IPS-20b (cell line): ENCODE measurements around the gene ST6GAL1.
"Not testable (repeated sequence)": the region's sequence is repeated elsewhere in the genome, so short reads cannot be mapped to it uniquely, and the experiment has no call there.

Experiments
- H3K27ac ChIP-seq: one replicate; pipeline ENCODE4 v1.5.1; 2013; ENCODE audit warnings: low read length
- H3K27me3 ChIP-seq: 2 replicates; pipeline ENCODE4 v1.6.1; 2013; ENCODE audit warnings: mild to moderate bottlenecking, low read length, inconsistent platforms; ENCODE audit not compliant: insufficient read depth
- H3K36me3 ChIP-seq: 2 replicates; pipeline ENCODE4 v1.6.1; 2013; ENCODE audit warnings: low read depth, mild to moderate bottlenecking, inconsistent platforms, low read length, moderate library complexity; ENCODE audit not compliant: insufficient read depth
- H3K4me1 ChIP-seq: 2 replicates; pipeline ENCODE4 v1.6.1; 2013; ENCODE audit warnings: mild to moderate bottlenecking, control low read depth, inconsistent platforms, low read length, moderate library complexity; ENCODE audit not compliant: insufficient read depth
- H3K4me3 ChIP-seq: 2 replicates; pipeline ENCODE4 v1.5.1; 2013; ENCODE audit warnings: mild to moderate bottlenecking, low read length, inconsistent platforms
- H3K9ac ChIP-seq: 2 replicates; pipeline ENCODE4 v1.6.1; 2013; ENCODE audit warnings: low read depth, mild to moderate bottlenecking, inconsistent platforms, low read length, moderate library complexity
- H3K9me3 ChIP-seq: 2 replicates; pipeline ENCODE4 v1.6.1; 2013; ENCODE audit warnings: mild to moderate bottlenecking, low read depth, low read length, inconsistent platforms; ENCODE audit not compliant: insufficient read depth

The ST6GAL1 gene

DNA sequence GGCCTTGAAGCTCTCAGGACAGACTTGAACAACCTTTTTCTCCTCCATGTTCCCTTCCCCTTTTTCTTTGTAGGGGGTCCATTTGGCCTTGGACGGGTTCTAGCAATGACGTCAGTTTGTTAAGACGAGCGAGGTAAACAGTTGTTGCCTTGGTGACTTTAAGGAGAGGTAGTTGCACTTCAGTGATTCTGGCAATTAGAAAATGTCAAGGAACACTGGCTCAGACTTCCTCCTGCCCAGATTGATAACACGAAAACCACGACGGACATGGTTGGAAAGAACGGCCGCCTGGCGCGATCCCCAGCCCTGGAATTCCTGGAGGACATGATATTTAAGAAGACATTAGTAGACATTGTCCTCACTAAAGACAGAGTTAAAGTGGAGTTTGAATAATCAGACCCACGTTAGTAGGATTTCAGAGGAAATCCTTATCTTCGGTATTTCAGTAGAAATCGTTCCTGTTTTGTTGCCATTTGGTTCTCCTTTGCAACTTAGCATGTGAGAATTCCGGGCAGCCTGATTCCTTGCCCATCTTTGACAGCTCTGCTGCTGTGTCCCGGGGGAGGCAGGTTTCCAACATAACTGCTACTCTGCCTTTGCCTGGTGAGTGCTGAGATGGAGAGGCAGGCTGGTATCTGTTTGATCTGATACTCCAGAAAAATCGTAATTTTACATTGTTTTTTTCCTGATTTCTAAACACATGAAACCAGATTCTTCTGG, 87.3 kb downstream of the ST6GAL1 start:
- H3K4me3 ChIP-seq = no peak overlapping the region
- H3K9me3 ChIP-seq = no peaks in the 10 kb centered on the region
- no peak overlapping the region for H3K9ac ChIP-seq
- H3K27ac ChIP-seq = no peak overlapping the region
- H3K36me3 ChIP-seq = peaks cover 26% of the 10 kb centered on the region
- no peaks in the 10 kb centered on the region for H3K27me3 ChIP-seq
- H3K4me1 ChIP-seq = no peaks in the 10 kb centered on the region

DNA sequence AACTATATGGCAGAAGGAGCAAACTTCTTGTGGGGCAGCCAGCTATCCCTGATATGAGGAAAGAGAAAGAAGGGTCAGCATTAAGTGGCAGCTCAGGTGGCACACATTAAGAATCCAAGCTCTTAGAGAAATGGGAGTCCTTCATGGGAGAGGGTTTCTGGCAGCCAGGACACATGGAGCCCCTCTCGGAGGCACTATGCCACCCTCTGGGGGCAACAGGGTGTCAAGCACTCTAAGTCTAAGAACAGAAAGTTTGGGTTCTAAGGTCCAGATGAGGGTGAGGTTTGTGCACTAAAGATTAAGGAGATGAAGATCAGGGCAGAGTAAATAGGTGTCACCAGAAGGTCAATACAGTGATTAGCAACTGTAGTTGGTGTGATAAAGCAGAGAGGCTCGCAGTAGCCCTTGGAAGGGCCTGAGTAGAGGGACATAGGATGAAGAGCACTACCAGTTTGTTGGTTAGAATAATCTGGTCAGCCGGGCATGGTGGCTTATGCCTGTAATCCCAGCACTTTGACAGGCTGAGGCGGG, 89.3 kb downstream of the ST6GAL1 start:
- peaks cover 15% of the 10 kb centered on the region; the same call in 1 of the 2 replicates for H3K36me3 ChIP-seq
- H3K9ac ChIP-seq = no peak overlapping the region
- no peaks in the 10 kb centered on the region for H3K27me3 ChIP-seq
- H3K4me1 ChIP-seq = no peaks in the 10 kb centered on the region
- no peak overlapping the region for H3K27ac ChIP-seq
- no peaks in the 10 kb centered on the region for H3K9me3 ChIP-seq
- H3K4me3 ChIP-seq = no peak overlapping the region

DNA sequence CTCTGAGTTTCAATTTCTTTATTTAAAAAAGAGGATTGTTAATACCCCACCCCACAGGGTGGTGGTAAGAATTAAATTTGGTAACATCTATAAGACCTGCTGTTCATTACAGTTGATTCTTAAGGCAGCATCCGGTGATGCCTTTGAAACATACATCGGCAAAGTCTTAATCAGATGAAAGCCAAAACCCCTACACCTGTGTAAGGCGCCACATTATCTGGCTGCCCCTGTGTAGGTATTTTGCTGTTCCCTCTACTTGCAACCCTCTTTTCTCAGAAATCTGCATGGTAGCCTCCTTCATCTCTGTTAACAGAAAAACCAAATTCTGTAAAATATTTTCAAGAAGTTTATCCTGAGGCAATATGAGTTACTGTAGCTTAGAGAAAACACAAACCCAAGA, 90.0 kb downstream of the ST6GAL1 start:
- Histone ChIP-seq H3K4me1 (no peaks in the 10 kb centered on the region), H3K9me3 (no peaks in the 10 kb centered on the region), H3K27me3 (no peaks in the 10 kb centered on the region), H3K9ac (no peak overlapping the region), H3K27ac (no peak overlapping the region), H3K36me3 (peaks cover 15% of the 10 kb centered on the region; the same call in 1 of the 2 replicates), H3K4me3 (no peak overlapping the region)

DNA sequence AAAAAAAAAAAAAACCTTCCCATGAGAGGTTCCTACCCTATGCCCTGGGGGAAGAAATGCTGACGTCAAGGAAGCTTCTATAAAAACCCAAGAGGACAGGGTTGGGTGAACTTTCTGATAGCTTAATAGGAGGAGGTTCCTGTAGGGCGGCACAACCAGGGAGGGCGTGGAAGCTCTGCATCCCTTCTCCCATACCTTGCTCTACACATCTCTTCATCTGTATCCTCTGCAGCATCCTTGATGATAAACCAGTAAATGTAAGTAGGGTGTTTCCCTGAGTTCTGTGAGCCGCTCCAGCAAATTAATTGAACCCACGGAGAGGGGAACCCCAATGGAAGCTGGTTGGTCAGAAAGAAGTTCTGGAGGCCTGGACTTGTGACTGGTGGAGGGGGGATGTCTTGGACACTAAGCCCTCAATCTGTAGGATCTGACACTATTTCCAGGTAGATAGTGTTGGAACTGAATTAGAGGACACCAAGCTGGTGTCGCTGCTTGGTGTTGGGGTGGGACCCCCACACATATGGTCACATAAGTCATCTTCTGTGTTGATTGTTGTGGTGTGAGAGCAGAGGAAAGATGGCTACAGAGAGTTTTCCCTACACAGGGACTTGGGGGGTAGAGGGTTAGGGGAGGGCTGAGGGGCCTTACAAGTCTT, 91.5 kb downstream of the ST6GAL1 start:
- H3K27ac ChIP-seq = no peak overlapping the region
- H3K4me1 ChIP-seq = no peaks in the 10 kb centered on the region
- H3K9me3 ChIP-seq = no peaks in the 10 kb centered on the region
- no peaks in the 10 kb centered on the region for H3K27me3 ChIP-seq
- H3K4me3 ChIP-seq = no peak overlapping the region
- peaks cover 4% of the 10 kb centered on the region; the same call in 1 of the 2 replicates for H3K36me3 ChIP-seq
- no peak overlapping the region for H3K9ac ChIP-seq

DNA sequence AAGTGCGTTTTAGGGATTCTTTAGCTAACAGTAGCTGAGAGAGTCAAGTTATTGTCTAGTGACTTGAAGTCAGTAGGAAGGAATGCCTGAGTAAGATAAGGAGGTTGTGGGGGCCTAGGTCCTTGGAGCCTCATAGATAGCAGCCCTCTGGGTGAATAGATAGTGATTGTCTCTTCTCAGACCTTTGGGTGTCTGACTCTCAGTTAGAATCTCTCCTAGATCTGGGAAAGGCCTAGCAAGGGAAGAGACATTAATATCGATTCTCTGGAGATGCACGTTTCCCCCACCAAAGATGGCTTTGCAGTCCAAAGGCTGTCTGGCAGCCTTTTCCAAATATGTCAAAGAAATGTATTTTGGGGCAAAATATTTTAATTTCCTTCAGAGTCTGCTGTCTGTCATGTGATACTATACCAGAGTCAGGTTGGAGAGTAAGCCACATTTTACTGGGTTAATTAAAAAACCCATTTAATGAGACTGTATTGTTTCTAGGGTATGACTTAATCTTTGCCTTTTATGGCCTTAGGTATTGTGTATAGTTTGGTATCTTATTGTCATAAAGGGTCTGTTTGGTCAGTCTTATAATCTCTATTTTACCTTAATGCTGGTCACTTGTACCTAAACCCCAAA, 92.2 kb downstream of the ST6GAL1 start:
- no peaks in the 10 kb centered on the region for H3K9me3 ChIP-seq
- no peak overlapping the region for H3K4me3 ChIP-seq
- no peaks in the 10 kb centered on the region; the same call in 1 of the 2 replicates for H3K4me1 ChIP-seq
- H3K9ac ChIP-seq = no peak overlapping the region
- H3K36me3 ChIP-seq = no peaks in the 10 kb centered on the region
- H3K27ac ChIP-seq = no peak overlapping the region
- no peaks in the 10 kb centered on the region for H3K27me3 ChIP-seq

DNA sequence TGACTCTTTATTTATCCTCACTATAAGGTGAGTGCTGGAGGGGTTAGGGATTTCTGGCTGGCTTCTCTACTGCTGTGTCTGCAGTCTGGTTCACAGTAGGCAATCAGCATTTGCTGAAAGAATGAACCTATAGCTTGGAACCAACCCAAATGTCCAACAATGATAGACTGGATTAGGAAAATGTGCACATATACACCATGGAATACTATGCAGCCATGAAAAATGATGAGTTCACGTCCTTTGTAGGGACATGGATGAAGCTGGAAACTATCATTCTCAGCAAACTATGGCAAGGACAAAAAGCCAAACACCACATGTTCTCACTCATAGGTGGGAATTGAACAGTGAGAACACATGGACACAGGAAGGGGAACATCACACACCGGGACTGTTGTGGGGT, 93.0 kb downstream of the ST6GAL1 start:
- H3K4me3 ChIP-seq, H3K9ac ChIP-seq, H3K36me3 ChIP-seq, H3K27ac ChIP-seq, H3K4me1 ChIP-seq, H3K9me3 ChIP-seq, H3K27me3 ChIP-seq: not testable (repeated sequence)

DNA sequence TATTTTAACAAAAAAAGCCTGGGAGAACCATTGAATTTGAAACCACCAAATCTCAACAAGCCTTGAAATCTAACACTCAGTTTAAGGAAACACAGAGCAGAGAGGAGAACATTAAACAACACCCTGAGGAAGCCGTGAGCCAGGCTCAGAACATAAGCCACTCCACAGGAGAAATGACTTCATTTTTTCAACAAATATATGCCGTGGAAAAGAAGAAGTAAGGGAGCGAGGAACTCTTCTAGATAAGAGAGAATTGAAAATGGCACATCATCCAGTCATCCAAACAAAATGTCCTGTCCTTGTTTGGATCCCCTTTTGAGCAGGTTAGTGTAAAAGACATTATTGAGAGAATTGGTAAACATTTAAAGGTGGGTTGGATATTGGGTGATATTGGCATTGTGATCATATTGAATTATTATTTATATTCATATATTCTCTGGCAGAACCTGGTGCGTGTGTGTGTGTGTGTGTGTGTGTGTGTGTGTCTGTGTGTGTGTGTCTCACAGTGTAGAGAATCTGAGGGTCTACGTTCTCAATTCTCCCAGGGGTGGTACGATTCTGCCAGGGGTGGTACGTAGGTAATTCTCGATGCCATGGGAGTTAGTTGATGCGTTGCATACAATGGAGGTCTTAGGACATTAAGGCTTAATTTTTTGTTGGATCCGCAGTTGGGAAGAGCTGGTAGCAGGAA, 94.4 kb downstream of the ST6GAL1 start:
- no peak overlapping the region for H3K27ac ChIP-seq
- 0 out of 2 replicates have a peak, but pooled peaks cover 3% of the 10 kb centered on the region for H3K36me3 ChIP-seq
- H3K9me3 ChIP-seq = no peaks in the 10 kb centered on the region
- no peaks in the 10 kb centered on the region; the same call in 1 of the 2 replicates for H3K4me1 ChIP-seq
- no peak overlapping the region for H3K9ac ChIP-seq
- H3K4me3 ChIP-seq = no peak overlapping the region
- no peaks in the 10 kb centered on the region for H3K27me3 ChIP-seq

DNA sequence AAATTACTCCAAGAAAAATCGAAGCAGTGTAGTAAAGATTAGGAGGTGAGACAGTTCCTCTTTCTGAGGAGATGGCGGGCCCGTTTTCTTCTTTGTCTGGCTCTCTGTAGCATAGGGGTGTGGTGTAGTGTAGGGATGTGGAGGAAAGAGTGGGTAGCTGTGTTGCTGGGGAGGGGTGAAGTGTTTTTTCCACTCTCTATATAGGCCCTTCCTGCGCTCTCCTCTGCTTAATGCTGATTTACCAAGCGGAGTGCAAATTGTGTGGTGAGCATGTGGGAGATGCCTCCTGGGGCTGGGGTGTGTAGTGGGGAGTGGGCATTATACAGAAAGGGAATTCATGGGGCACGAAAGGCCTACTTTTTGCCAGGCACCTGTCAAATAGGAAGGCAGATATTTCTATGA, 94.9 kb downstream of the ST6GAL1 start:
- H3K4me3 ChIP-seq = no peak overlapping the region
- H3K27me3 ChIP-seq = no peaks in the 10 kb centered on the region
- H3K4me1 ChIP-seq = no peaks in the 10 kb centered on the region; the same call in 1 of the 2 replicates
- H3K27ac ChIP-seq = no peak overlapping the region
- H3K9ac ChIP-seq = no peak overlapping the region
- H3K9me3 ChIP-seq = no peaks in the 10 kb centered on the region
- H3K36me3 ChIP-seq = 0 out of 2 replicates have a peak, but pooled peaks cover 3% of the 10 kb centered on the region

DNA sequence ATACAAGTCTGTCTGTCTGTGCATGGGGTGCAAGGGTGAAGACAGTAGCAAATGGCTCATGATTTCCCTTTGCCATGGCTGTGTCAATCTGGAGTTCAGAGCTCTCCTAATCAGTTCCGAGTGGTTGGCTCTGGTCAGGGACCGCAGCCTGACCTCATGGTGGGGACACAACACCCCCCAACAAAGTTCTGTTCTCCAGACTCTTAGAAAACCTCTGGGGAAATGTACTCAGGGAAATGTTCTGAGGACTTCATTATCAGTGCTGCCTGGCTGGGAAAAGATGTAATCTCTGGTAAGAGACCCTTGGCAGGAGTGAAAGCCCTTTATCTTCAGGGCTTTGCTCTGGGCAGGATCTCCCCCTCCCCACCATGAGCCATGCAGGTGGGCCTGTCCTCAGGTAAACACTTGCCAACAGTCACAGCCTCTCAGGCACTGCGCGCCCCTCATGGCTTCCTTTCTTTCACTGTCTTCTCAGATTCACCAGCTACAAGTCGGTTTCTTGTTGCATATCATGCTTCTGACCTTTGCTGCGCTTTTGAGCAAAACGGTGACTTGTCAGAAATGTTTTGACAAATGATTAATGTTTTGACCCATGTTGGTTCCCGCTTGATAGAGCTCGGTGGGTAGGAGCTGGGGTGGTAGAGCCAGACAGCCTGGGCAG, 95.5 kb downstream of the ST6GAL1 start:
- H3K9ac ChIP-seq = no peak overlapping the region
- no peaks in the 10 kb centered on the region; the same call in 1 of the 2 replicates for H3K4me1 ChIP-seq
- H3K27ac ChIP-seq = no peak overlapping the region
- H3K4me3 ChIP-seq = no peak overlapping the region
- 0 out of 2 replicates have a peak, but pooled peaks cover 3% of the 10 kb centered on the region for H3K36me3 ChIP-seq
- H3K9me3 ChIP-seq = no peaks in the 10 kb centered on the region
- H3K27me3 ChIP-seq = no peaks in the 10 kb centered on the region

DNA sequence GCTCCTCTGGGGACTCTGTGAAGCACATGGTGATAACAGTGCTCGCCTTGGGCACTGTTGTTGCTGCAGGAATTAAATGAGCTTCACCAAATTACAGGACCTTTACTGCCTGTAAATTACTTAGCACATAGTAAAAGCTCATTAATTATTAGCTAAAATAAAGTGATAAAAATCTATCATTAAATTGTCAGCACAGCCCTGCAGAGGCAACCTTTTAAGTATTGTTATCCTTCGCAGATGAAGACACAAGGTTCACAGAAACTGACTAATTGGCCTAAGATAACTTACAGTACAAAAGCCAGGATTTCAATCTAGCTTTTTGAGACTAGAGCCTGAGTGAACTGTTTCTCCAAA, 96.0 kb downstream of the ST6GAL1 start:
- Histone ChIP-seq H3K4me1 (no peaks in the 10 kb centered on the region; the same call in 1 of the 2 replicates), H3K27me3 (no peaks in the 10 kb centered on the region), H3K27ac (no peak overlapping the region), H3K9me3 (no peaks in the 10 kb centered on the region), H3K9ac (no peak overlapping the region), H3K4me3 (no peak overlapping the region), H3K36me3 (0 out of 2 replicates have a peak, but pooled peaks cover 3% of the 10 kb centered on the region)
